HEK293T (cell line): ENCODE measurements around the gene GPX4.

Experiments used
- CTCF ChIA-PET: fragments of 350-600 bp; formaldehyde crosslinking; extraction: SDS; loops from one replicate; lab custom pipeline; 2021; ENCODE audit warnings: antibody characterized with exemption, inconsistent platforms; lab: Yijun Ruan, JAX
- POLR2A ChIA-PET: fragments of 350-600 bp; formaldehyde crosslinking; extraction: SDS; loops from one replicate; lab custom pipeline; 2020; ENCODE audit warnings: antibody characterized with exemption, inconsistent platforms; lab: Yijun Ruan, JAX
- DNase-seq: peaks from one replicate; pipeline ENCODE4 v3.0.0; 2012; ENCODE audit warnings: mixed read lengths; ENCODE audit errors: extremely low spot score
- ARNT ChIP-seq: fragments of 450-650 bp; IDR thresholded peaks from 2 replicates; pipeline ENCODE4 v1.6.1; 2017; ENCODE audit warnings: mild to moderate bottlenecking
- BHLHE40 ChIP-seq: fragments of 450-650 bp; IDR thresholded peaks from 2 replicates; pipeline ENCODE4 v1.6.1; 2016; ENCODE audit warnings: mild to moderate bottlenecking, moderate library complexity, borderline replicate concordance
- CTBP1 ChIP-seq: fragments of 450-650 bp; IDR thresholded peaks from 2 replicates; pipeline ENCODE4 v1.6.1; 2016; ENCODE audit warnings: borderline replicate concordance
- ELF4 ChIP-seq: fragments of 450-650 bp; IDR thresholded peaks from 2 replicates; pipeline ENCODE4 v1.6.1; 2017; ENCODE audit warnings: antibody characterized with exemption
- FOXA1 ChIP-seq: fragments of 450-650 bp; IDR thresholded peaks from 2 replicates; pipeline ENCODE4 v1.6.1; 2016; ENCODE audit warnings: mild to moderate bottlenecking
- FOXK2 ChIP-seq: fragments of 450-650 bp; IDR thresholded peaks from 2 replicates; pipeline ENCODE4 v1.6.1; 2016; ENCODE audit warnings: mild to moderate bottlenecking
- FOXM1 ChIP-seq: fragments of 450-650 bp; IDR thresholded peaks from 2 replicates; pipeline ENCODE4 v1.6.1; 2017; ENCODE audit warnings: mild to moderate bottlenecking, borderline replicate concordance
- HDGF ChIP-seq: fragments of 450-650 bp; IDR thresholded peaks from 2 replicates; pipeline ENCODE4 v1.6.1; 2017; ENCODE audit warnings: antibody characterized with exemption, borderline replicate concordance
- L3MBTL2 ChIP-seq: fragments of 450-650 bp; conservative IDR thresholded peaks from 2 replicates; pipeline ENCODE4 v1.6.1; 2016; ENCODE audit warnings: mild to moderate bottlenecking
- LEF1 ChIP-seq: fragments of 450-650 bp; IDR thresholded peaks from 2 replicates; pipeline ENCODE4 v1.6.1; 2017; ENCODE audit warnings: mild to moderate bottlenecking, borderline replicate concordance
- NFRKB ChIP-seq: fragments of 450-650 bp; IDR thresholded peaks from 2 replicates; pipeline ENCODE4 v1.6.1; 2016; ENCODE audit warnings: mild to moderate bottlenecking, moderate library complexity
- SP1 ChIP-seq: fragments of 450-650 bp; IDR thresholded peaks from 2 replicates; pipeline ENCODE4 v1.6.1; 2017
- SUZ12 ChIP-seq: fragments of 450-650 bp; IDR thresholded peaks from 2 replicates; pipeline ENCODE4 v1.6.1; 2016; ENCODE audit warnings: mild to moderate bottlenecking
- TARDBP ChIP-seq: fragments of 450-650 bp; IDR thresholded peaks from 2 replicates; pipeline ENCODE4 v1.6.1; 2016
- ZNF384 ChIP-seq: fragments of 450-650 bp; IDR thresholded peaks from 2 replicates; pipeline ENCODE4 v1.6.1; 2016
- TF ChIP-seq, protein P1 (sequence below): fragments of 450-650 bp; IDR thresholded peaks from 2 replicates; pipeline ENCODE4 v1.6.1; 2016

GPX4 gene

GRCh38 chr19:1068009-1069001 is 35.5 kb upstream of the GPX4 start:
- POLR2A ChIA-PET = interaction anchor here (1.4 to 1.8 kb wide), 2 partner anchors 16 to 55 kb away, joined by 3 to 4 read pairs; no protein-coding TSS in a partner anchor
- CTCF ChIA-PET = no interaction called here
- no peak for DNase-seq
- no peak for TF ChIP-seq NFRKB
- TF ChIP-seq ELF4 = no peak
- TF ChIP-seq L3MBTL2 = no peak

DNA sequence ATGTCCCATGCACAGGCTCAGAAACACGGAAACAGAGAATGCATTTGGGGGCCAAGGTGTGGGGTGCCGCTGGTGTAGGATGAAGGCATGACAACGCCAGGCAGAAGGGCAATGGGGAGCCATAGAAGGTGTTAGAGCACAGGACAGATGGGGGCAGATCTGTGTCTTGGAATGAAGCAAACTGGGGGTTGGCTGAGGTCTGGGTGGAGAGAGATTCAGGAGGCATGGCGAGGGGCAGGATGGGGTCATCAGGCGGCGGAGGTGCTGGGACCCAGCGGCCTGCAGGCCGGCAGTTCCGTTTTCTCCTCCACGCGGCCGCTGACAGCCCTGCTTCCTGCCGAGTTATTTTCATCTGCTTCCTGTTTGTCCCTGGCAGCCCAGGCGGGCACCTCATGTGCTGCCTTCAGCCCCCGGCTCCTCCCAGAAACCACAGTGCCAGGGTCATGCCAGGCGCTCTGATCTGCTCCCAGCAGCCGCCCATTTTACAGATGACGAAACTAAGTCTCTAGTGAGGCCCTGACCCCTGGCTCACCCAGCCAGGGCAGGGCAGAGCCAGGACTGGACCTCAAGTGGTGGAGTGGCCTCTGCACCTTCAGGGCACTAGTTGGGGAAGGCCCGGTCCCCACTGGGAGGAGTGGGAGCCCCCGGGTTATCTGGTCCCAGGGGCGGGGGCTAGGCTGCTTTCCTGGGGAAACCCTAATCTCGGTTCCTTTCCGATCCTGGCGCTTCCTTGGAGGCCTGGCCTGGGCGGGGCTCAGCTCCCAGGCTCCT is 34.6 kb upstream of the GPX4 start:
- DNase-seq = no peak
- CTCF ChIA-PET = no interaction called here

GRCh38 chr19:1070576-1070930 is 33.2 kb upstream of the GPX4 start:
- CTCF ChIA-PET = no interaction called here
- TF ChIP-seq CTBP1 (no peak), SP1 (no peak), BHLHE40 (no peak), TARDBP (no peak), LEF1 (no peak), FOXA1 (no peak)
- TF ChIP-seq, protein P1, sequence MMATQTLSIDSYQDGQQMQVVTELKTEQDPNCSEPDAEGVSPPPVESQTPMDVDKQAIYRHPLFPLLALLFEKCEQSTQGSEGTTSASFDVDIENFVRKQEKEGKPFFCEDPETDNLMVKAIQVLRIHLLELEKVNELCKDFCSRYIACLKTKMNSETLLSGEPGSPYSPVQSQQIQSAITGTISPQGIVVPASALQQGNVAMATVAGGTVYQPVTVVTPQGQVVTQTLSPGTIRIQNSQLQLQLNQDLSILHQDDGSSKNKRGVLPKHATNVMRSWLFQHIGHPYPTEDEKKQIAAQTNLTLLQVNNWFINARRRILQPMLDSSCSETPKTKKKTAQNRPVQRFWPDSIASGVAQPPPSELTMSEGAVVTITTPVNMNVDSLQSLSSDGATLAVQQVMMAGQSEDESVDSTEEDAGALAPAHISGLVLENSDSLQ = no peak
- POLR2A ChIA-PET = interaction anchor here (1.4 kb wide), 1 partner anchor 199 kb away, joined by 3 read pairs; the partner anchor contains the start of gene CIRBP
- no peak for DNase-seq

More for the DNA sequence above, 34.6 kb upstream of the GPX4 start:
- POLR2A ChIA-PET = interaction anchor here (1.4 kb wide), 1 partner anchor 200 kb away, joined by 3 read pairs; the partner anchor contains the start of gene CIRBP
- TF ChIP-seq HDGF (no peak), ZNF384 (no peak), LEF1 (no peak), SUZ12 (no peak), FOXA1 (no peak), ARNT (no peak), SP1 (no peak), BHLHE40 (no peak), FOXK2 (no peak), CTBP1 (no peak), FOXM1 (no peak), ELF4 (no peak), NFRKB (no peak), TARDBP (no peak), L3MBTL2 (no peak)
- TF ChIP-seq, protein P1 = no peak

DNA sequence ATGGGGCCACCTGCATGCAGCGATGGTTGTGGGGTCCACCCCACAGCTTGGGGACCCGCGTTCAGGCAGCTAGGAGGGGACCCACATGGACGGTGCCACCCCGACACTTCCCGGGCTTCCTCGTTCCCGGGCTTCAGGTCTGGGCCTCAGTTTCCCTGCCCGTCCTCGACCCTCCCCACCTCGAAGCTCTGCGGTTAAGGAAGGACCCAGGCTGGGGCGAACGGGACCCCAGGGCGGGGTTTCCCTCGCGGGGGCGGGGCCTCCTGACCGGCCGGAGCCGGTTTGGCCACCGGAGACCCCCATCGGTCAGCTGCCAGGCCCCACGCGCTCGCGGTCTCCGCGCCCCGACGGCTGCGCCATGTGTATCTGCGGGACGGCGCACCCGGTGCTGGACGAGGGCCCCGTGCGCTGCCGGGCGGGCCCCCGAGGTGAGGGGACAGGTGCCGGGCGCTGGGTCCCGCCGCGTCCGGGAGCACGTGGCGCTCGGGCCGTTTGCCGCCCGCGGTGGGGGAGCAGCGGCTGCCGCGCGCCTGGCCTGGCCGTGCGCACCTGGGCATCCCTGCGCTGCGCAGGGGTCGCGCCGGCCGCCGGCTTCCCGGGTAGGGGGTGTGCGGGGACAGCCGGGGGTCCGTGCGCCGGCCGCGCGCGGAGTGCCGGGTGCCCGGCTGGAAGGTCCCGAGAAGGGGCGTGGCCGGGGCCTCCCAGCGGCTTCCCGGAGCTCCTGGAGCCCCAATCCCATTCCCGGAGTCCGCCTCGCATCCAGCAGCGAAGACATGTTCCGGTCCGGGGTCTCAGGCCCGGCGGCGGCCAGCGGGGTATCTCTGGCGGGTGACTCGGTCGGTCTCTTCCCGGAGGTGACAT is 32.6 kb upstream of the GPX4 start:
- TF ChIP-seq FOXA1 = no peak
- TF ChIP-seq BHLHE40 = no peak
- no peak for TF ChIP-seq FOXM1
- no peak for TF ChIP-seq NFRKB
- no peak for TF ChIP-seq ZNF384
- TF ChIP-seq FOXK2 = no peak
- no peak for TF ChIP-seq ARNT
- no peak for TF ChIP-seq SP1
- no peak for TF ChIP-seq SUZ12
- TF ChIP-seq, protein P1 = no peak
- no peak for TF ChIP-seq LEF1
- TF ChIP-seq CTBP1 = no peak
- no peak for TF ChIP-seq TARDBP
- TF ChIP-seq ELF4 = no peak
- DNase-seq = no peak
- ChIA-PET POLR2A (no interaction called here), CTCF (no interaction called here)

GRCh38 chr19:1072371-1073015 is 31.3 kb upstream of the GPX4 start:
- TF ChIP-seq FOXA1 = no peak
- TF ChIP-seq CTBP1 = no peak
- TF ChIP-seq BHLHE40 = no peak
- TF ChIP-seq ELF4 = no peak
- no peak for TF ChIP-seq SUZ12
- no peak for TF ChIP-seq SP1
- TF ChIP-seq, protein P1 = no peak
- no peak for TF ChIP-seq ZNF384
- TF ChIP-seq LEF1 = no peak
- no peak for TF ChIP-seq FOXM1
- no peak for TF ChIP-seq NFRKB
- no peak for TF ChIP-seq FOXK2
- no peak for TF ChIP-seq ARNT
- no peak for TF ChIP-seq HDGF
- no peak for TF ChIP-seq TARDBP
- TF ChIP-seq L3MBTL2 = no peak
- no peak for DNase-seq
- CTCF ChIA-PET = no interaction called here
- POLR2A ChIA-PET = no interaction called here
